D721Med (cell line): ENCODE results near the gene APOA4.

Source experiments
- DNase-seq: peaks from one replicate; pipeline ENCODE4 v3.0.0; 2011; ENCODE audit warnings: low spot score; ENCODE audit not compliant: insufficient read length
- FAIRE-seq: peaks from 2 replicates; lab custom pipeline; 2011; peaks lifted over from hg19 to GRCh38; lab: Jason Lieb, UNC
- TF ChIP-seq, protein P1 (sequence below): IDR thresholded peaks from 2 replicates; pipeline ENCODE4 v1.5.1; 2012; ENCODE audit warnings: mild to moderate bottlenecking, control low read depth; ENCODE audit not compliant: insufficient read depth; ENCODE audit errors: missing control alignments

The APOA4 gene

DNA sequence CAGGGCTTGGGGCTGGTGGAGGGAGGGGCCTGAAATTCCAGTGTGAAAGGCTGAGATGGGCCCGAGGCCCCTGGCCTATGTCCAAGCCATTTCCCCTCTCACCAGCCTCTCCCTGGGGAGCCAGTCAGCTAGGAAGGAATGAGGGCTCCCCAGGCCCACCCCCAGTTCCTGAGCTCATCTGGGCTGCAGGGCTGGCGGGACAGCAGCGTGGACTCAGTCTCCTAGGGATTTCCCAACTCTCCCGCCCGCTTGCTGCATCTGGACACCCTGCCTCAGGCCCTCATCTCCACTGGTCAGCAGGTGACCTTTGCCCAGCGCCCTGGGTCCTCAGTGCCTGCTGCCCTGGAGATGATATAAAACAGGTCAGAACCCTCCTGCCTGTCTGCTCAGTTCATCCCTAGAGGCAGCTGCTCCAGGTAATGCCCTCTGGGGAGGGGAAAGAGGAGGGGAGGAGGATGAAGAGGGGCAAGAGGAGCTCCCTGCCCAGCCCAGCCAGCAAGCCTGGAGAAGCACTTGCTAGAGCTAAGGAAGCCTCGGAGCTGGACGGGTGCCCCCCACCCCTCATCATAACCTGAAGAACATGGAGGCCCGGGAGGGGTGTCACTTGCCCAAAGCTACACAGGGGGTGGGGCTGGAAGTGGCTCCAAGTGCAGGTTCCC is 6.5 kb upstream of the APOA4 start, which contains the start of gene APOC3:
Gene APOC3 (plus strand): TSS at position 383 of the 659 bp plus-strand sequence. CDS start 676 bp downstream, outside the sequence.
- DNase-seq (no peak), FAIRE-seq (no peak)
- TF ChIP-seq, protein P1, sequence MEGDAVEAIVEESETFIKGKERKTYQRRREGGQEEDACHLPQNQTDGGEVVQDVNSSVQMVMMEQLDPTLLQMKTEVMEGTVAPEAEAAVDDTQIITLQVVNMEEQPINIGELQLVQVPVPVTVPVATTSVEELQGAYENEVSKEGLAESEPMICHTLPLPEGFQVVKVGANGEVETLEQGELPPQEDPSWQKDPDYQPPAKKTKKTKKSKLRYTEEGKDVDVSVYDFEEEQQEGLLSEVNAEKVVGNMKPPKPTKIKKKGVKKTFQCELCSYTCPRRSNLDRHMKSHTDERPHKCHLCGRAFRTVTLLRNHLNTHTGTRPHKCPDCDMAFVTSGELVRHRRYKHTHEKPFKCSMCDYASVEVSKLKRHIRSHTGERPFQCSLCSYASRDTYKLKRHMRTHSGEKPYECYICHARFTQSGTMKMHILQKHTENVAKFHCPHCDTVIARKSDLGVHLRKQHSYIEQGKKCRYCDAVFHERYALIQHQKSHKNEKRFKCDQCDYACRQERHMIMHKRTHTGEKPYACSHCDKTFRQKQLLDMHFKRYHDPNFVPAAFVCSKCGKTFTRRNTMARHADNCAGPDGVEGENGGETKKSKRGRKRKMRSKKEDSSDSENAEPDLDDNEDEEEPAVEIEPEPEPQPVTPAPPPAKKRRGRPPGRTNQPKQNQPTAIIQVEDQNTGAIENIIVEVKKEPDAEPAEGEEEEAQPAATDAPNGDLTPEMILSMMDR: no peak

DNA sequence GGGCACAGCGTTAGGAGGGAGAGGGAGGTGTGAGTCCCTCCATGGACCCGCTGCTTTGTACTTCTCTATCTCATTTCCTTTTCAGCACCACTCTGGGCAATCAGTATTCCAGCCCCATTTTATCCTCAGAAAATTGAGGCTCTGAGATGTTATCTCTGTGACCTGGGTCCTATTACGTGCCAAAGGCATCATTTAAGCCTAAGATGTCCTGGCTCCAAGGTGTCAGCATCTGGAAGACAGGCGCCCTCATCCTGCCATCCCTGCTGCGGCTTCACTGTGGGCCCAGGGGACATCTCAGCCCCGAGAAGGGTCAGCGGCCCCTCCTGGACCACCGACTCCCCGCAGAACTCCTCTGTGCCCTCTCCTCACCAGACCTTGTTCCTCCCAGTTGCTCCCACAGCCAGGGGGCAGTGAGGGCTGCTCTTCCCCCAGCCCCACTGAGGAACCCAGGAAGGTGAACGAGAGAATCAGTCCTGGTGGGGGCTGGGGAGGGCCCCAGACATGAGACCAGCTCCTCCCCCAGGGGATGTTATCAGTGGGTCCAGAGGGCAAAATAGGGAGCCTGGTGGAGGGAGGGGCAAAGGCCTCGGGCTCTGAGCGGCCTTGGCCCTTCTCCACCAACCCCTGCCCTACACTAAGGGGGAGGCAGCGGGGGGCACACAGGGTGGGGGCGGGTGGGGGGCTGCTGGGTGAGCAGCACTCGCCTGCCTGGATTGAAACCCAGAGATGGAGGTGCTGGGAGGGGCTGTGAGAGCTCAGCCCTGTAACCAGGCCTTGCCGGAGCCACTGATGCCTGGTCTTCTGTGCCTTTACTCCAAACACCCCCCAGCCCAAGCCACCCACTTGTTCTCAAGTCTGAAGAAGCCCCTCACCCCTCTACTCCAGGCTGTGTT is 5.8 kb upstream of the APOA4 start:
- TF ChIP-seq, protein P1: no peak
- FAIRE-seq: no peak
- no peak for DNase-seq

DNA sequence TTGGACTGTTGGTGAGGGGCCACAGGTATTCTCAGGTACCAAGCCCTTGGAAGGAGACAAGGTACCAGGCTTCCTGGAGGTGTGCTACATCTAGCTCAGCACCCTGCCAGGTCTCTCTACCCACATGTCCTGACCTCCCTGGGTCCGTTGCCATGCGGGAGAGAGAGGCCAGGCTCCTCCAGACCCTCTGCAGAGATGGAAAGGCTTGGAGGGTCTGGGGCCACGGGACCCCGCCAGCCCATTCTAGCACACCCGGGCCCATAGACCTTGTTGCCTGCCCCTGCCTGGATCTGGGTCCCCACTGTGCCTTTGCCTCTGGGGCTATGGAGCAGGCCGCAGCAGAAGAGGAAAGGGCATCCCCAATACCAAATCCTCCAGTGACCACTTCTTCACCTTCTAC is 4.4 kb upstream of the APOA4 start:
- DNase-seq (no peak), FAIRE-seq (no peak)
- TF ChIP-seq, protein P1: no peak

DNA sequence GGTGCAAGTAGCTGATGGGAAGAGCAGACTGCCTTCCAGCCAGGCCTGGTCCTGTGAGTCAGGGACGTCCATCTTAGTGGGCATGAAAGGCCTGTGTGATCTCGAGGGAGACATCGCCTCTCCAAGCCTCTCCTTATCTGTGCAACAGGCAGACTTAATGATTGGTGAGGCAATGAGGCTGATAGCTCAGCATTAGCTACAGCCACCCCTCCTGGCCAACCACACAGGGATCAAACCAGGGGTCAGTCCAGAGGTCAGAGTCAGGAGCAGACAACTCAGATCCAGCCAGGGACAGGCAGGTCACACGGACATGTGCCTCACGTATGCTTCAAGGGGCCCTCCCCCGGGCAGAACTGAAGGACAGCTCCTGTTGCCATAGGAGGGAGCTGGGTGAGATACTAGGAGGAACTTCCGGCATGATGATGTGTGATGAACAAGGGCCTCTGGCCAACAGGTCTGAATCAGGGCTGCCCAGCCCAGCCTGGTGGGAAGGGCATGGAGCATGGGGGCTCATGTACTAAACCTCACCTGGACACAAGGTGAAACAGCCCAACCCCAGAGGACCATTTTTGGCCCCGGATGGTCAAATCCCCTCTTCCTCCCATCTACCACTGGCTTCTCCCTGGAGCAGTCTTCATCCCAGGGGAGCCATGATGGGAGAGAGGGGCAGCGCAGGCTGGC is 3.8 kb upstream of the APOA4 start:
- FAIRE-seq (no peak), DNase-seq (no peak)
- TF ChIP-seq, protein P1: no peak

DNA sequence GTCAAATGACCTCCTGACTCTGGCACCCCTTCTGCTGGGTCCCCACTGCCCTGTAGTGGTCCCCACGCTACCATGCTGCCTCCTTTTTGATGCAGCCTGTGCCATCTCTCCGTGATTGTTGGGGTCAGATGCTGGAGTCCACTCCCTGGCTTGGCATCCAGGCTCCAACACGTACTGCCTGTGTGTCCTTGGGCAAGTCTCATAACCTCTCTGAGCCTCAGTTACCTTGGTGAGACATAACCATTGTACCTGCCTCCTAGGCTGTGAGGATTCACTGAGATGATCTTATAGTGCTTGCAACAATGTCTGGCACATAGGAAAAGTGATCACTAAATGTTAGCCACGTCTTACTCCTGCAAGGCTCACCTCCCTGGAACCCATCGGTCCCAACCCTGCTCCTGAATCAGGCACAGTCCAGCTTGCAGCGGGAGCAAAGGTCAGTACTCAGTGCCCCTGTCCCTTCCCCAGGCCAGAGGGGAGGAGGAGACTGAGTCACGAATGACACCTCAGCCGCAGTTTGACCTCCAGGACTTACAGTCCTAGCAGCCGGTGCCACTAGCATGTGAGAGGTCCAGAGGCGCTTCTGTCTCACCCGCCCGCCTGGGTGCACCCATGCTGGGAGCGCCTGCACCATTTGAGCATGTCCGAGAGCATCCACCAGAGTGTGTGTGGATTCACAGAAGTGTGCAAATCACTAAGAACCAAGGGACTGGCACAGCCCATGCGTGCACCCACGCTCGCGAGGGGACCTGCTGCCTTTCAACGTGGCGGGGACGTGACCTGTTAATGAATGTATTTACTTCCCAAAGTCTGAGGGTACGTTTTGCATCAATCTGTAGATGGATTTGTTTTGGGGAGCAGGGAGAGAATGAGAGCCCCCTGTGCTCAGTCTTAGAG is 3.0 kb upstream of the APOA4 start:
- DNase-seq (no peak), FAIRE-seq (no peak)
- TF ChIP-seq, protein P1: no peak

DNA sequence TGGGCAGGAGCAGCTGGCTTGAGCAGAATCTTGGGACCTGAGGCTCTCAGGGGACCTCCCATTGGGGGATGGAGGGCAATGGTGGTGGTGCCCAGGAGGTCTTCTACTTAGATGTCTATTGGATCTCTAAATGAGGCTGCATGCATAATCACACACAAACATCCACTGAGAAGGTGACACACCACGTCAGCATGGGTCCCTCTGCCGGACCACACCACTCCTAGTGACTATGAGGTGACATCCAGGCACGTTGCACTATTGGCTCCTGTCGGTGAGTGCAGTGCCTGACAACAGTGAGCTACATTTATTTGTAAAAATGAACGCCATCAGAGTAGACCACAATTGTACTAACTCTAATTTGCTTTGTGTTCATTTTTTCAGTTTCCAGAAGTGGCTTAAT is 2.3 kb upstream of the APOA4 start:
- TF ChIP-seq, protein P1: no peak
- FAIRE-seq (no peak), DNase-seq (no peak)
